Measurements from ENCODE around the gene CCDC177.

GRCh38 chr14:69532561-69533340 is 41.9 kb downstream of the CCDC177 start:
- TF ChIP-seq ZNF18 (tag by site-specific recombination; IDR thresholded peaks at IDR 0.05) (no peak), ZEB2 (tag by site-specific recombination; IDR thresholded peaks at IDR 0.05) (no peak), GLIS1 (tag by site-specific recombination; IDR thresholded peaks at IDR 0.05) (no peak), CTCF (tag by site-specific recombination; IDR thresholded peaks at IDR 0.05) (no peak), ZFHX2 (tag by site-specific recombination; conservative IDR thresholded peaks at IDR 0.05) (no peak), PBX3 (CRISPR knock-in tag; IDR thresholded peaks at IDR 0.05) (no peak), ZNF274 (IDR thresholded peaks at IDR 0.05; ENCODE audit: low read length) (no peak), ZNF274 (tag by site-specific recombination; IDR thresholded peaks at IDR 0.05; ENCODE audit: borderline replicate concordance) (no peak)

All from HEK293 (cell line).